ENCODE data around the gene STK10. TPM values are rescaled to one million over a fixed set of nuclear protein-coding genes. Genes with fewer than 3 reads are reported as not detected.
"Not testable (repeated sequence)": the region's sequence is repeated elsewhere in the genome, so short reads cannot be mapped to it uniquely, and the experiment has no call there.

STK10 gene
- total and polyA plus RNA-seq, 2 experiments from 2014 or later, result 21.2 to 28.9 TPM

- Histone ChIP-seq H3K4me1 (ENCODE audit: insufficient read depth) (no peaks in the 10 kb centered on the region), H3K4me3 (no peak overlapping the region), H4K20me1 (ENCODE audit: insufficient read depth) (no peaks in the 10 kb centered on the region; the same call in 1 of the 2 replicates), H3K79me2 (ENCODE audit: insufficient read depth) (peaks cover 15% of the 10 kb centered on the region), H3K36me3 (ENCODE audit: low read depth) (peaks cover 21% of the 10 kb centered on the region), H3K9ac (no peak overlapping the region), H3F3A (ENCODE audit: insufficient read depth) (no peaks in the 10 kb centered on the region), H3K4me2 (ENCODE audit: unreplicated experiment) (no peak overlapping the region), H2AFZ (no peak overlapping the region), H3K27me3 (replicated peaks; ENCODE audit: insufficient read depth) (no peaks in the 10 kb centered on the region), H3K27ac (no peak overlapping the region), H3K9me3 (ENCODE audit: low read depth) (no peaks in the 10 kb centered on the region), H3K9me2 (ENCODE audit: insufficient read depth) (no peaks in the 10 kb centered on the region)
- no peak for DNase-seq
- 54 to 62% methylated on average over 3 of the region's 3 CpGs for WGBS, 2 experiments (ENCODE audit: low coverage in 1 of 2, low lambda C conversion rate in 2 of 2, missing lambda C conversion rate in 2 of 2)
- TF ChIP-seq EZH2 (IDR thresholded peaks at IDR 0.05; ENCODE audit: insufficient read depth, poor library complexity, severe bottlenecking), result no peak
- no peak for TF ChIP-seq EZH2phosphoT487 (IDR thresholded peaks at IDR 0.05; ENCODE audit: insufficient read depth, low read depth)
- in situ Hi-C loops (cut with MboI), result no loop called here
Observed at GRCh38 chr5:172207511-172207910, 19.5 kb upstream of the STK10 start.

- H3K9ac ChIP-seq; H4K20me1 ChIP-seq (ENCODE audit: insufficient read depth); H3K4me2 ChIP-seq (ENCODE audit: unreplicated experiment); H3K4me3 ChIP-seq; H3K27me3 ChIP-seq (replicated peaks; ENCODE audit: insufficient read depth); H3K4me1 ChIP-seq (ENCODE audit: insufficient read depth); H3K27ac ChIP-seq; H3F3A ChIP-seq (ENCODE audit: insufficient read depth); H3K9me3 ChIP-seq (ENCODE audit: low read depth); H3K9me2 ChIP-seq (ENCODE audit: insufficient read depth); H2AFZ ChIP-seq; in situ Hi-C loops (cut with MboI); DNase-seq: not testable (repeated sequence)
- WGBS, 2 experiments (ENCODE audit: low coverage in 1 of 2, low lambda C conversion rate in 2 of 2, missing lambda C conversion rate in 2 of 2), result 95 to 98% methylated on average over 11 of the region's 11 CpGs
- H3K36me3 ChIP-seq (ENCODE audit: low read depth), result peaks cover 15% of the 10 kb centered on the region; the same call in 1 of the 2 replicates
- peaks cover 15% of the 10 kb centered on the region for H3K79me2 ChIP-seq (ENCODE audit: insufficient read depth)
Observed at GRCh38 chr5:172205984-172206383, 18.0 kb upstream of the STK10 start.

- Histone ChIP-seq H3K9me3 (ENCODE audit: low read depth) (no peaks in the 10 kb centered on the region), H3K9me2 (ENCODE audit: insufficient read depth) (no peaks in the 10 kb centered on the region), H2AFZ (no peak overlapping the region), H3K27me3 (replicated peaks; ENCODE audit: insufficient read depth) (no peaks in the 10 kb centered on the region), H3K9ac (no peak overlapping the region), H3K79me2 (ENCODE audit: insufficient read depth) (no peaks in the 10 kb centered on the region), H3K36me3 (ENCODE audit: low read depth) (no peaks in the 10 kb centered on the region), H3K4me2 (ENCODE audit: unreplicated experiment) (no peak overlapping the region), H3K27ac (no peak overlapping the region), H4K20me1 (ENCODE audit: insufficient read depth) (no peaks in the 10 kb centered on the region), H3F3A (ENCODE audit: insufficient read depth) (no peaks in the 10 kb centered on the region), H3K4me3 (no peak overlapping the region), H3K4me1 (ENCODE audit: insufficient read depth) (no peaks in the 10 kb centered on the region)
- WGBS, 2 experiments (ENCODE audit: low coverage in 1 of 2, low lambda C conversion rate in 2 of 2, missing lambda C conversion rate in 2 of 2), result 96 to 97% methylated on average over 6 of the region's 6 CpGs
- no peak for DNase-seq
- in situ Hi-C loops (cut with MboI), result no loop called here
- TF ChIP-seq EZH2 (IDR thresholded peaks at IDR 0.05; ENCODE audit: insufficient read depth, poor library complexity, severe bottlenecking) (no peak), EZH2phosphoT487 (IDR thresholded peaks at IDR 0.05; ENCODE audit: insufficient read depth, low read depth) (no peak)
Observed at GRCh38 chr5:172200476-172200875, 12.5 kb upstream of the STK10 start.

- in situ Hi-C loops (cut with MboI), result no loop called here
- Histone ChIP-seq H4K20me1 (ENCODE audit: insufficient read depth) (no peaks in the 10 kb centered on the region), H3F3A (ENCODE audit: insufficient read depth) (no peaks in the 10 kb centered on the region), H2AFZ (no peak overlapping the region), H3K36me3 (ENCODE audit: low read depth) (no peaks in the 10 kb centered on the region), H3K9ac (no peak overlapping the region), H3K4me3 (no peak overlapping the region), H3K79me2 (ENCODE audit: insufficient read depth) (no peaks in the 10 kb centered on the region), H3K9me2 (ENCODE audit: insufficient read depth) (no peaks in the 10 kb centered on the region), H3K27me3 (replicated peaks; ENCODE audit: insufficient read depth) (no peaks in the 10 kb centered on the region), H3K9me3 (ENCODE audit: low read depth) (no peaks in the 10 kb centered on the region), H3K4me2 (ENCODE audit: unreplicated experiment) (no peak overlapping the region), H3K4me1 (ENCODE audit: insufficient read depth) (no peaks in the 10 kb centered on the region), H3K27ac (no peak overlapping the region)
- TF ChIP-seq EZH2phosphoT487 (IDR thresholded peaks at IDR 0.05; ENCODE audit: insufficient read depth, low read depth) (no peak), EZH2 (IDR thresholded peaks at IDR 0.05; ENCODE audit: insufficient read depth, poor library complexity, severe bottlenecking) (no peak)
- WGBS, 2 experiments (ENCODE audit: low coverage in 1 of 2, low lambda C conversion rate in 2 of 2, missing lambda C conversion rate in 2 of 2), result 89 to 91% methylated on average over 10 of the region's 10 CpGs
- DNase-seq, result no peak
Observed at GRCh38 chr5:172199446-172199845, 11.4 kb upstream of the STK10 start.

- H3K9me3 ChIP-seq (ENCODE audit: low read depth); H2AFZ ChIP-seq; H4K20me1 ChIP-seq (ENCODE audit: insufficient read depth); H3K27ac ChIP-seq; H3F3A ChIP-seq (ENCODE audit: insufficient read depth); DNase-seq; H3K4me3 ChIP-seq; H3K27me3 ChIP-seq (replicated peaks; ENCODE audit: insufficient read depth); H3K36me3 ChIP-seq (ENCODE audit: low read depth); H3K4me1 ChIP-seq (ENCODE audit: insufficient read depth); H3K4me2 ChIP-seq (ENCODE audit: unreplicated experiment); H3K79me2 ChIP-seq (ENCODE audit: insufficient read depth); in situ Hi-C loops (cut with MboI); H3K9me2 ChIP-seq (ENCODE audit: insufficient read depth); H3K9ac ChIP-seq: not testable (repeated sequence)
- WGBS, 2 experiments (ENCODE audit: low coverage in 1 of 2, low lambda C conversion rate in 2 of 2, missing lambda C conversion rate in 2 of 2), result 77 to 78% methylated on average over 4 of the region's 4 CpGs
Observed at GRCh38 chr5:172197775-172198174, 9.8 kb upstream of the STK10 start.
